ENCODE measurements around the gene ATP8A2. TPM values are rescaled to one million over a fixed set of nuclear protein-coding genes. Genes with fewer than 3 reads are reported as not detected.

Gene ATP8A2
- total RNA-seq, 1 donor from 2014 or later: 0.16 TPM

DNA sequence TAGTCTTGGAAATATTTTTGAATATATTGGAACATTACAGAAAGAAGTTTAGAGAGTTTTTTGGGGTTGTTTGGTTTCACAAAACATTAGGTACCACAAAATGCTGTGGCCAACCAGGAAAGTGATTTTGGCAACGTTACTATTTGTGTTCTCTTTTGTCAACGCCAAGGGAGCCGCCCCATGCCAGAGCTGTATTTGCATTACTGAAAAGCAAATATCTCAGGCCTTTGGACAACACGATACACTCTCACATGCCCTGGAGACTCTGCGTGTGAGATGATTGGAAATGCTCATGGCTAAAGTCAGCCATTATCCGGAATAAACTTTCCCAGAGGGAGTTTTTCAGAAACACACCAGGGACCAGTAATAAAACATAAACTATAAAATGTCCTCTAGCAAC, 355.5 kb downstream of the ATP8A2 start:
- Mint-ChIP-seq H3K27ac (no peak overlapping the region), H3K27me3 (ENCODE audit: low read depth) (no peaks in the 10 kb centered on the region), H3K9me3 (no peaks in the 10 kb centered on the region), H3K4me1 (ENCODE audit: low read depth) (no peaks in the 10 kb centered on the region), H3K4me3 (ENCODE audit: low read depth) (no peak overlapping the region), H3K36me3 (ENCODE audit: low read depth) (no peaks in the 10 kb centered on the region)
- no peak for DNase-seq (ENCODE audit: low spot score)
- intact Hi-C loops (cut with micrococcal nuclease): no loop called here

- Mint-ChIP-seq H3K27me3 (ENCODE audit: low read depth) (no peaks in the 10 kb centered on the region), H3K36me3 (ENCODE audit: low read depth) (no peaks in the 10 kb centered on the region), H3K4me1 (ENCODE audit: low read depth) (no peaks in the 10 kb centered on the region), H3K9me3 (no peaks in the 10 kb centered on the region), H3K27ac (no peak overlapping the region), H3K4me3 (ENCODE audit: low read depth) (no peak overlapping the region)
- intact Hi-C loops (cut with micrococcal nuclease): no loop called here
- DNase-seq (ENCODE audit: low spot score): no peak
Measured at GRCh38 chr13:25727810-25728209, 356.0 kb downstream of the ATP8A2 start.

DNA sequence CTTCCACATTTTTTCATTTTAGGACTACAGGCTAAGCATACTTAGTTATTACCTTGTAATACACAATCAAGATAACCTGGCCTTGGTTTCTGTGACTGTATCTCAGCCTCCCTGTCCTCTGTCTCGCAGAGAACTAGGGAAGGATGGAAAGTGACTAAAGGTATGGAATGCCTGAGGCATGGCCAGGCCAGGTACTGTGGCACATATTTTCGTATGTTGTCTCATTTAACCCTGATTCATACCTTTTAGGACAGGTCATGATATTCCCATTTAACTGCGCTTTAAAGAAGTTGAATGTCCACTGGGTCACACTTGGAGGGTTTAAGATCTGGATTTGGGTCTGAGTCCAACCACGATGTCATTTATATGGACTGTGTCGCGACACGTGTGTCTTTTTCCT, 357.4 kb downstream of the ATP8A2 start:
- H3K4me1 Mint-ChIP-seq (ENCODE audit: low read depth): no peaks in the 10 kb centered on the region
- H3K4me3 Mint-ChIP-seq (ENCODE audit: low read depth): no peak overlapping the region
- no peaks in the 10 kb centered on the region for H3K36me3 Mint-ChIP-seq (ENCODE audit: low read depth)

DNA sequence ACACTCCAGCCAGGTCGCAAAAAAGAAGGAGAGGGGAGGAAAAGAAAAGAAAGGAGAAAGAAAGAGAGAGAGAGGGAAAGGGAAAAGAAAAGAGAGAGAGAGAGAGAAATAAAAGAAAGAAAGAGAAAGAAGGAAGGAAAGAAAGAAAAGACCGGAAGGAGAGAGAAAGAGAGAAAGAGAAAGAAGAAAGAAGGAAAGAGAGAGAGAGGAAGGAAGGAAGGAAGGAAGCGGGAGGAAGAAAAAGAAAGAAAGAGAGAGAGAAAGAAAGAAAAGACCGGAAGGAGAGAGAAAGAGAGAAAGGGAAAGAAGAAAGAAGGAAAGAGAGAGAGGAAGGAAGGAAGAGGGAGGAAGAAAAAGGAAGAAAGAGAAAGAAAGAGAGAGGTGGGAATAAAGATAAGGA, 359.3 kb downstream of the ATP8A2 start:
- Mint-ChIP-seq H3K9me3 (no peaks in the 10 kb centered on the region), H3K27ac (no peak overlapping the region), H3K4me1 (ENCODE audit: low read depth) (no peaks in the 10 kb centered on the region), H3K27me3 (ENCODE audit: low read depth) (peaks cover 2% of the 10 kb centered on the region), H3K4me3 (ENCODE audit: low read depth) (no peak overlapping the region), H3K36me3 (ENCODE audit: low read depth) (no peaks in the 10 kb centered on the region)
- intact Hi-C loops (cut with micrococcal nuclease): no loop called here
- no peak for DNase-seq (ENCODE audit: low spot score)

More for the DNA sequence above, 357.4 kb downstream of the ATP8A2 start:
- Mint-ChIP-seq H3K9me3 (no peaks in the 10 kb centered on the region), H3K27ac (no peak overlapping the region), H3K27me3 (ENCODE audit: low read depth) (peaks cover 2% of the 10 kb centered on the region)
- no peak for DNase-seq (ENCODE audit: low spot score)
- intact Hi-C loops (cut with micrococcal nuclease): no loop called here

- Mint-ChIP-seq H3K27ac (no peak overlapping the region), H3K27me3 (ENCODE audit: low read depth) (peaks cover 2% of the 10 kb centered on the region), H3K9me3 (no peaks in the 10 kb centered on the region), H3K36me3 (ENCODE audit: low read depth) (no peaks in the 10 kb centered on the region), H3K4me3 (ENCODE audit: low read depth) (no peak overlapping the region), H3K4me1 (ENCODE audit: low read depth) (no peaks in the 10 kb centered on the region)
- intact Hi-C loops (cut with micrococcal nuclease): no loop called here
- DNase-seq (ENCODE audit: low spot score): no peak
Measured at GRCh38 chr13:25731536-25731935, 359.8 kb downstream of the ATP8A2 start.

GRCh38 chr13:25732111-25732865, 360.5 kb downstream of the ATP8A2 start:
- Mint-ChIP-seq H3K4me1 (ENCODE audit: low read depth) (no peaks in the 10 kb centered on the region), H3K4me3 (ENCODE audit: low read depth) (no peak overlapping the region), H3K9me3 (no peaks in the 10 kb centered on the region), H3K27ac (no peak overlapping the region), H3K36me3 (ENCODE audit: low read depth) (no peaks in the 10 kb centered on the region), H3K27me3 (ENCODE audit: low read depth) (peaks cover 2% of the 10 kb centered on the region)
- intact Hi-C loops (cut with micrococcal nuclease): no loop called here
- no peak for DNase-seq (ENCODE audit: low spot score)

DNA sequence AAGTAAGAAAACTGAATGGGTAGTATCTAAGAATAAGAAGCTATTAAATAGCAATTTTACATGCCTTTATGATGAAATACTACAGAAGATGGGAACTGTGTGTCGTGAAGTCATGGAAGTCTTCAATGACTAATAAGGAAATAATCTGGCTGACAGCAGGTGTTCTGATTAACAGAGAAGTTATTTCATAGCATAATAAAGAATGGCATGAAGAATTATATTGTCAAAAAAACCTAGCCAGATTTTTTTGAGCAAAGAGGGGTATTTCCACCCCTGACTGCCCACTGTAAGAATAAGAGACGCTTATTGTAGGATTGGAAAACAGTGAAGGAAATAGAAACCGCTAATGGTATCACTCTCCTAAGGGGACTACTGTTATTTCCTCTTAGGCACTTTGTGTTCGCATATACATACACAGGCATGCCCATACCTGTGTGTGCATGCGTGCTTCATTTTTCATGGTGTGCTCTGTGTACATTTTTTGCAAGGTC, 361.3 kb downstream of the ATP8A2 start:
- no peak for DNase-seq (ENCODE audit: low spot score)
- Mint-ChIP-seq H3K9me3 (no peaks in the 10 kb centered on the region), H3K4me1 (ENCODE audit: low read depth) (peaks cover 3% of the 10 kb centered on the region), H3K27me3 (ENCODE audit: low read depth) (peaks cover 2% of the 10 kb centered on the region), H3K4me3 (ENCODE audit: low read depth) (no peak overlapping the region), H3K36me3 (ENCODE audit: low read depth) (no peaks in the 10 kb centered on the region), H3K27ac (no peak overlapping the region)
- intact Hi-C loops (cut with micrococcal nuclease): no loop called here

GRCh38 chr13:25733696-25734435, 362.1 kb downstream of the ATP8A2 start:
- Mint-ChIP-seq H3K27me3 (ENCODE audit: low read depth) (peaks cover 2% of the 10 kb centered on the region), H3K27ac (no peak overlapping the region), H3K4me1 (ENCODE audit: low read depth) (peaks cover 6% of the 10 kb centered on the region), H3K9me3 (no peaks in the 10 kb centered on the region), H3K36me3 (ENCODE audit: low read depth) (no peaks in the 10 kb centered on the region), H3K4me3 (ENCODE audit: low read depth) (no peak overlapping the region)
- no peak for DNase-seq (ENCODE audit: low spot score)
- intact Hi-C loops (cut with micrococcal nuclease): no loop called here

GRCh38 chr13:25738342-25739196, 366.8 kb downstream of the ATP8A2 start:
- H3K9me3 Mint-ChIP-seq: no peaks in the 10 kb centered on the region
- no peak for DNase-seq (ENCODE audit: low spot score)
- peaks cover 6% of the 10 kb centered on the region for H3K4me1 Mint-ChIP-seq (ENCODE audit: low read depth)
- peaks cover 5% of the 10 kb centered on the region for H3K27me3 Mint-ChIP-seq (ENCODE audit: low read depth)
- H3K4me3 Mint-ChIP-seq (ENCODE audit: low read depth): no peak overlapping the region
- H3K36me3 Mint-ChIP-seq (ENCODE audit: low read depth): no peaks in the 10 kb centered on the region
- intact Hi-C loops (cut with micrococcal nuclease): no loop called here
- H3K27ac Mint-ChIP-seq: no peak overlapping the region

DNA sequence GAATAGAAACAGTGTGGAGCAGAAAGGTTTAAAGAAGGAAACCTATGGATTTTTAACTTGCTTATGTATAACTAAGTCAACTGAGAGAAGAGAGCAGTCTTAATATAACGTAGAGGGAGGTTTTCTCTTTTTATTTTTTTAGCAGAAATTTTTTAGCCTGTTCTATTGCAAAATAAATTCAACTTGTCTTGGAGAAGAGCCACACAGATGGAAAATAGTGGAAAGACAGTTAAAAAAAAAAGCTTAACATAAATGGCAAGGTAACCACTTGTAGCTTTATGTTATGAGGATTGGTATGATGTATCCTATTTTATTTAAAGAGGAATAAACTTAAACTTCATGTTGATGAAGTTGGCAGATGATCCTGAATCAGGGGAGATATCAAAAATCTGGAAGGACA, 367.6 kb downstream of the ATP8A2 start:
- Mint-ChIP-seq H3K36me3 (ENCODE audit: low read depth) (no peaks in the 10 kb centered on the region), H3K27ac (no peak overlapping the region), H3K9me3 (no peaks in the 10 kb centered on the region), H3K27me3 (ENCODE audit: low read depth) (peaks cover 2% of the 10 kb centered on the region), H3K4me1 (ENCODE audit: low read depth) (peaks cover 6% of the 10 kb centered on the region), H3K4me3 (ENCODE audit: low read depth) (no peak overlapping the region)
- DNase-seq (ENCODE audit: low spot score): no peak
- intact Hi-C loops (cut with micrococcal nuclease): no loop called here

DNA sequence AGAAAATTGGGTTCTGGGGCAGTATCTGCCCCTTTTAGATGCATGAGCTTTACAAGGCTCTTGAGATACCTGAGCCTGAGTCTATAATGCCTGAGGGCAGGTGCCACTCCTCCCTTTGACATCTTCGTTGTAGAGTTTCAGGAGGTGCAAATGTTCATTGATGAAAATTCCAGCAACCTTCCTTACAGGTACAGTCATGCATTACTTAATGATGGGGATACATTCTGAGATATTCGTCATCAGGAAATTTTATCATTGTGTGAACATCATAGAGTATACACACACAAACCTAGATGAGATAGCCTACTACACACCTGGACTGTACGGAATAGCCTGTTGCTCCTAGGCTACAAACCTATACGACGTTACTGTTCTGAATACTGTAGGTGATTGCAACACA, 370.0 kb downstream of the ATP8A2 start:
- peaks cover 6% of the 10 kb centered on the region for H3K4me1 Mint-ChIP-seq (ENCODE audit: low read depth)
- peaks cover 2% of the 10 kb centered on the region for H3K27me3 Mint-ChIP-seq (ENCODE audit: low read depth)
- no peaks in the 10 kb centered on the region for H3K9me3 Mint-ChIP-seq
- intact Hi-C loops (cut with micrococcal nuclease): no loop called here
- no peak for DNase-seq (ENCODE audit: low spot score)
- H3K4me3 Mint-ChIP-seq (ENCODE audit: low read depth): no peak overlapping the region
- no peak overlapping the region for H3K27ac Mint-ChIP-seq
- no peaks in the 10 kb centered on the region for H3K36me3 Mint-ChIP-seq (ENCODE audit: low read depth)

- intact Hi-C loops (cut with micrococcal nuclease): no loop called here
- no peak overlapping the region for H3K27ac Mint-ChIP-seq
- peaks cover 6% of the 10 kb centered on the region for H3K4me1 Mint-ChIP-seq (ENCODE audit: low read depth)
- H3K36me3 Mint-ChIP-seq (ENCODE audit: low read depth): no peaks in the 10 kb centered on the region
- no peak overlapping the region for H3K4me3 Mint-ChIP-seq (ENCODE audit: low read depth)
- no peaks in the 10 kb centered on the region for H3K9me3 Mint-ChIP-seq
- peaks cover 4% of the 10 kb centered on the region for H3K27me3 Mint-ChIP-seq (ENCODE audit: low read depth)
- DNase-seq (ENCODE audit: low spot score): no peak
Measured at GRCh38 chr13:25742220-25742619, 370.4 kb downstream of the ATP8A2 start.
